H1 (cell line): Measurements from ENCODE around the gene RAD50. TPM values are rescaled to one million over a fixed set of nuclear protein-coding genes. Genes with fewer than 3 reads are reported as not detected.
A peak's percentile ranks its signal among the peaks of the same experiment; 100 is the strongest.

Source experiments
- CTCF ChIA-PET: fragments of 300-600 bp; sonication (Branson Sonifier 250); formaldehyde crosslinking; loops from one replicate; lab custom pipeline; 2021; ENCODE audit not compliant: partially characterized antibody; lab: Charles Lee
- POLR2A ChIA-PET: fragments of 300-600 bp; sonication (Branson Sonifier 250); formaldehyde crosslinking; loops from one replicate; lab custom pipeline; 2021; ENCODE audit warnings: inconsistent platforms; ENCODE audit not compliant: partially characterized antibody; lab: Charles Lee
- DNase-seq, 2 experiments: peaks; one replicate each; pipeline versions ENCODE4 v3.0.0 to v3.0.0-alpha.2; 2010 to 2022; ENCODE audit warnings: low spot score in 2 of 2, low read depth in 1 of 2, mixed read lengths in 1 of 2
- FAIRE-seq: peaks from 2 replicates; lab custom pipeline; 2011; peaks lifted over from hg19 to GRCh38; lab: Jason Lieb, UNC
- H2AFZ ChIP-seq: 2 replicates; pipeline ENCODE4 v1.8.1; 2012; ENCODE audit warnings: low read length, inconsistent platforms
- H2AK5ac ChIP-seq: 2 replicates; pipeline ENCODE4 v1.6.1; 2013; ENCODE audit warnings: low read depth, low read length
- H2BK120ac ChIP-seq: replicated peaks from 2 replicates; pipeline ENCODE3; 2013; ENCODE audit warnings: low read depth, low read length, inconsistent platforms
- H2BK12ac ChIP-seq: 2 replicates; pipeline ENCODE4 v1.6.1; 2013; ENCODE audit warnings: low read depth, low read length
- H2BK15ac ChIP-seq: 2 replicates; pipeline ENCODE4 v1.6.1; 2013; ENCODE audit warnings: low read length
- H2BK20ac ChIP-seq: 2 replicates; pipeline ENCODE4 v1.6.1; 2013; ENCODE audit warnings: low read length
- H2BK5ac ChIP-seq: 2 replicates; pipeline ENCODE4 v1.6.1; 2013; ENCODE audit warnings: low read depth, low read length
- H3K14ac ChIP-seq: 2 replicates; pipeline ENCODE4 v1.6.1; 2013; ENCODE audit warnings: inconsistent platforms; ENCODE audit not compliant: insufficient read length
- H3K18ac ChIP-seq: 2 replicates; pipeline ENCODE4 v1.6.1; 2013; ENCODE audit warnings: low read length; ENCODE audit errors: extremely low read depth
- H3K23ac ChIP-seq: 2 replicates; pipeline ENCODE4 v1.6.1; 2013; ENCODE audit warnings: inconsistent platforms; ENCODE audit not compliant: insufficient read length
- H3K23me2 ChIP-seq: 2 replicates; pipeline ENCODE4 v1.6.1; 2013; ENCODE audit warnings: low read depth, low read length
- H3K27ac ChIP-seq: 2 replicates; pipeline ENCODE4 v1.6.1; 2011; ENCODE audit warnings: low read depth, low read length, inconsistent platforms
- H3K27me3 ChIP-seq, 4 experiments: replicated peaks in 1 of 4; 1 replicate in 1 of 4; 2 replicates in 3 of 4; pipeline versions ENCODE4 v1.6.1 to v1.8.1; 2011 to 2013; ENCODE audit warnings: low read length in 3 of 4, mild to moderate bottlenecking in 3 of 4, inconsistent platforms in 2 of 4, mixed read lengths in 2 of 4, moderate library complexity in 1 of 4; ENCODE audit not compliant: control insufficient read depth in 3 of 4, insufficient read depth in 3 of 4; ENCODE audit errors: extremely low read depth in 1 of 4
- H3K36me3 ChIP-seq, 4 experiments: 2 replicates each; pipeline versions ENCODE4 v1.6.1 to v1.8.1; 2011 to 2013; ENCODE audit warnings: mild to moderate bottlenecking in 4 of 4, low read length in 3 of 4, moderate library complexity in 2 of 4, control low read depth in 1 of 4, inconsistent platforms in 1 of 4; ENCODE audit not compliant: insufficient read depth in 4 of 4, control insufficient read depth in 2 of 4
- H3K4ac ChIP-seq: replicated peaks from 2 replicates; pipeline ENCODE3; 2013; ENCODE audit warnings: low read length, low read depth, mixed read lengths, inconsistent platforms; ENCODE audit not compliant: insufficient read length
- H3K4me1 ChIP-seq, 4 experiments: replicated peaks in 1 of 4; 1 replicate in 1 of 4; 2 replicates in 3 of 4; pipeline versions ENCODE4 v1.6.1 to v1.8.1; 2011 to 2013; ENCODE audit warnings: low read length in 3 of 4, inconsistent platforms in 2 of 4, mixed read lengths in 1 of 4; ENCODE audit not compliant: insufficient read depth in 4 of 4, control insufficient read depth in 3 of 4
- H3K4me2 ChIP-seq, 2 experiments: 2 replicates each; pipeline versions ENCODE4 v1.6.1 to v1.8.1; 2011 to 2013; ENCODE audit warnings: low read depth in 2 of 2, low read length in 2 of 2, control low read depth in 1 of 2, inconsistent platforms in 1 of 2, mild to moderate bottlenecking in 1 of 2; ENCODE audit not compliant: insufficient read depth in 1 of 2
- H3K4me3 ChIP-seq, 4 experiments: fragments of 200-600, 300-600 bp in 1 of 4; sonication (generic), shearing (Covaris generic), sonication (Bioruptor Twin) in 1 of 4; 2 replicates each; pipeline versions ENCODE4 v1.5.1 to v1.8.1; 2011 to 2016; ENCODE audit warnings: low read length in 4 of 4, low read depth in 3 of 4, control low read depth in 2 of 4, inconsistent platforms in 2 of 4, mild to moderate bottlenecking in 2 of 4, mixed read lengths in 1 of 4, moderate library complexity in 1 of 4; ENCODE audit not compliant: insufficient read depth in 2 of 4; ENCODE audit errors: extremely low read depth in 1 of 4
- H3K56ac ChIP-seq: replicated peaks from 2 replicates; pipeline ENCODE3; 2013; ENCODE audit warnings: low read depth, mild to moderate bottlenecking, mixed read lengths, low read length, inconsistent platforms; ENCODE audit not compliant: insufficient read length
- H3K79me1 ChIP-seq: 2 replicates; pipeline ENCODE4 v1.6.1; 2013; ENCODE audit warnings: low read depth, low read length, control low read depth
- H3K79me2 ChIP-seq, 2 experiments: 2 replicates each; pipeline versions ENCODE4 v1.6.1 to v1.8.1; 2012 to 2013; ENCODE audit warnings: low read length in 2 of 2, mild to moderate bottlenecking in 2 of 2, inconsistent platforms in 1 of 2; ENCODE audit not compliant: insufficient read depth in 2 of 2, control insufficient read depth in 1 of 2
- H3K9ac ChIP-seq, 4 experiments: replicated peaks in 1 of 4; 1 replicate in 1 of 4; 2 replicates in 3 of 4; pipeline versions ENCODE4 v1.6.1 to v1.8.1; 2011 to 2013; ENCODE audit warnings: low read depth in 3 of 4, low read length in 3 of 4, control low read depth in 2 of 4, mild to moderate bottlenecking in 2 of 4, moderate library complexity in 2 of 4, inconsistent platforms in 1 of 4; ENCODE audit errors: extremely low read depth in 1 of 4
- H3K9me3 ChIP-seq, 2 experiments: 2 replicates each; pipeline versions ENCODE4 v1.6.1 to v1.8.1; 2012 to 2013; ENCODE audit warnings: mild to moderate bottlenecking in 2 of 2, moderate library complexity in 2 of 2, control low read depth in 1 of 2, inconsistent platforms in 1 of 2, low read depth in 1 of 2, low read length in 1 of 2, mixed read lengths in 1 of 2; ENCODE audit not compliant: insufficient read depth in 2 of 2
- H4K20me1 ChIP-seq, 2 experiments: replicated peaks in 1 of 2; 2 replicates each; pipeline versions ENCODE3 to v1.8.1; 2011 to 2013; ENCODE audit warnings: inconsistent platforms in 2 of 2, low read length in 2 of 2, mild to moderate bottlenecking in 1 of 2; ENCODE audit not compliant: insufficient read depth in 2 of 2, control insufficient read depth in 1 of 2
- H4K5ac ChIP-seq: 2 replicates; pipeline ENCODE4 v1.6.1; 2013; ENCODE audit warnings: low read length, low read depth, mixed read lengths, inconsistent platforms; ENCODE audit not compliant: insufficient read length
- H4K8ac ChIP-seq: 2 replicates; pipeline ENCODE4 v1.8.0; 2013; ENCODE audit warnings: mild to moderate bottlenecking, moderate library complexity, low read length, inconsistent platforms; ENCODE audit not compliant: insufficient read depth; ENCODE audit errors: extremely low read depth
- H4K91ac ChIP-seq: replicated peaks from 2 replicates; pipeline ENCODE3; 2013; ENCODE audit warnings: low read length, mixed read lengths, inconsistent platforms; ENCODE audit not compliant: insufficient read length
- CHD2 ChIP-seq: IDR thresholded peaks from 2 replicates; pipeline ENCODE4 v1.6.1; 2012; ENCODE audit warnings: low read length, improper control_type of control experiment
- EZH2 ChIP-seq: fragments of 200-600 bp; sonication (generic); IDR thresholded peaks from 2 replicates; pipeline ENCODE4 v1.7.1; 2012; ENCODE audit warnings: low read depth, mild to moderate bottlenecking, moderate library complexity, low read length, inconsistent platforms; ENCODE audit not compliant: severe bottlenecking
- GTF2F1 ChIP-seq: IDR thresholded peaks from 2 replicates; pipeline ENCODE4 v1.6.1; 2012; ENCODE audit warnings: low read depth, low read length, improper control_type of control experiment, borderline replicate concordance
- HDAC2 ChIP-seq, 2 experiments: fragments of 300-600 bp in 1 of 2; sonication (generic) in 1 of 2; IDR thresholded peaks; 2 replicates each; pipeline ENCODE4 v1.6.1; 2011 to 2012; ENCODE audit warnings: low read depth in 2 of 2, low read length in 2 of 2, mild to moderate bottlenecking in 2 of 2, moderate library complexity in 2 of 2, borderline replicate concordance in 1 of 2, inconsistent platforms in 1 of 2
- NANOG ChIP-seq: IDR thresholded peaks from 2 replicates; pipeline ENCODE4 v1.6.1; 2011; ENCODE audit warnings: low read length, low read depth, mild to moderate bottlenecking, inconsistent platforms; ENCODE audit not compliant: insufficient read depth, poor library complexity, severe bottlenecking
- RBBP5 ChIP-seq: IDR thresholded peaks from 2 replicates; pipeline ENCODE4 v1.7.1; 2012; ENCODE audit warnings: low read depth, mild to moderate bottlenecking, inconsistent platforms, low read length, moderate library complexity, borderline replicate concordance
- WGBS, 2 experiments: shearing (Covaris generic) in 1 of 2; methylation state at CpG; one replicate each; pipeline versions ENCODE4 v1.1.6 to v1.1.7; 2013 to 2015; ENCODE audit warnings: low lambda C conversion rate in 2 of 2, mixed read lengths in 2 of 2, inconsistent platforms in 1 of 2, low coverage in 1 of 2, missing lambda C conversion rate in 1 of 2; ENCODE audit not compliant: insufficient replicate concordance in 2 of 2, insufficient coverage in 1 of 2, insufficient read length in 1 of 2; ENCODE audit errors: extremely low coverage in 1 of 2, missing lambda C conversion rate in 1 of 2; 5-methylcytosine and 5-hydroxymethylcytosine counted together
- polyA plus RNA-seq, 7 experiments: library from polyadenylated mRNA; depleted of rRNA in 3 of 7; stranded (reverse) in 5 of 7; unstranded in 2 of 7; fragments of >200 nt in 5 of 7; fragments of 200-250 nt in 2 of 7; gene quantifications; 1 replicate in 5 of 7; 2 replicates in 1 of 7; 4 replicates in 1 of 7; pipeline versions ENCODE4 v1.2.1 to v1.2.3, GENCODE V29; 2011 to 2013; ENCODE audit warnings: missing spikeins in 2 of 7, mixed read lengths in 2 of 7
- total RNA-seq: library from RNA; stranded (reverse); fragmentation: NEBNext Ultra II Directional; extraction: Animal tissue kit (Norgen Biotek cat#: 25700); gene quantifications from 2 replicates; pipeline ENCODE4 v1.2.1, GENCODE V29; 2021

Gene RAD50
- total and polyA plus RNA-seq, 2 of the 8 experiments (the other 6 are each of a cell fraction or from before 2014, with no cell fraction given) = 10.1 to 39.4 TPM

GRCh38 chr5:132679717-132680380, 123.1 kb downstream of the RAD50 start:
- no peak overlapping the region for H2BK5ac ChIP-seq
- no peak overlapping the region for H2BK15ac ChIP-seq
- peak overlapping the region; percentile 53; the same call in 1 of the 2 replicates for H4K8ac ChIP-seq
- no peaks in the 10 kb centered on the region for H3K27me3 ChIP-seq
- H4K91ac ChIP-seq = no peak overlapping the region
- no peak overlapping the region for H3K9ac ChIP-seq
- H3K23me2 ChIP-seq = no peaks in the 10 kb centered on the region; the same call in 1 of the 2 replicates
- FAIRE-seq (no peak), DNase-seq (no peak)
- no peak overlapping the region for H2BK120ac ChIP-seq
- H4K20me1 ChIP-seq = no peaks in the 10 kb centered on the region
- no peaks in the 10 kb centered on the region for H3K9me3 ChIP-seq
- no peak overlapping the region for H3K27ac ChIP-seq
- no peak overlapping the region for H2AFZ ChIP-seq
- no peak overlapping the region for H2AK5ac ChIP-seq
- no peak overlapping the region for H3K18ac ChIP-seq
- no peaks in the 10 kb centered on the region for H3K79me1 ChIP-seq
- no peaks in the 10 kb centered on the region for H3K79me2 ChIP-seq
- H3K14ac ChIP-seq = no peak overlapping the region
- H3K36me3 ChIP-seq = no peaks in the 10 kb centered on the region
- no peak overlapping the region for H3K4me2 ChIP-seq
- H3K4ac ChIP-seq = no peak overlapping the region
- CTCF ChIA-PET = interaction anchor here (0.5 to 5.6 kb wide), 6 partner anchors 10 to 153 kb away, joined by 3 to 23 read pairs (median 4); partner anchors contain the start of gene IL13
- no peak overlapping the region for H4K5ac ChIP-seq
- POLR2A ChIA-PET = interaction anchor here (1.3 kb wide), 1 partner anchor 10 kb away, joined by 4 read pairs; no protein-coding TSS in a partner anchor
- WGBS, 2 experiments = 89% methylated on average over 15 of the region's 15 CpGs; no CpG with 5 or more reads in 1 of the 2 experiments
- H3K56ac ChIP-seq = no peak overlapping the region
- no peak overlapping the region for H2BK20ac ChIP-seq
- H3K4me3 ChIP-seq = no peak overlapping the region
- no peak overlapping the region for H3K23ac ChIP-seq
- no peaks in the 10 kb centered on the region for H3K4me1 ChIP-seq
- H2BK12ac ChIP-seq = no peak overlapping the region
- TF ChIP-seq NANOG (no peak), GTF2F1 (no peak), HDAC2 (IDR thresholded peaks at IDR 0.05; ENCODE audit: borderline replicate concordance in 1 of 2, low read depth in 2 of 2, low read length in 2 of 2) (no peak), RBBP5 (no peak), EZH2 (no peak), CHD2 (no peak)
